CD4-positive, alpha-beta memory T cell (primary cell): ENCODE measurements around the gene ARHGEF4. TPM values are rescaled to one million over a fixed set of nuclear protein-coding genes. Genes with fewer than 3 reads are reported as not detected.
"Not testable (repeated sequence)": the region's sequence is repeated elsewhere in the genome, so short reads cannot be mapped to it uniquely, and the experiment has no call there.

ENCODE experiments used
- CTCF ChIA-PET: fragments of 350-600 bp; sonication (Branson Sonifier 250); formaldehyde crosslinking; loops from one replicate; lab custom pipeline; 2021; ENCODE audit warnings: inconsistent platforms; ENCODE audit not compliant: partially characterized antibody; lab: Charles Lee
- POLR2A ChIA-PET: fragments of 350-600 bp; sonication (Branson Sonifier 250); formaldehyde crosslinking; loops from one replicate; lab custom pipeline; 2021; ENCODE audit not compliant: partially characterized antibody; lab: Charles Lee
- DNase-seq, 5 donors: peaks; one replicate each; pipeline versions ENCODE4 v3.0.0 to v3.0.0-alpha.2; 2020 to 2022; ENCODE audit warnings: mixed read lengths in 1 of 5
- H3K27ac ChIP-seq: one replicate; pipeline ENCODE4 v1.7.0; 2013; ENCODE audit warnings: low read depth, low read length
- H3K27me3 ChIP-seq: 2 replicates; pipeline ENCODE4 v1.7.0; 2013; ENCODE audit warnings: mild to moderate bottlenecking, low read length, moderate library complexity; ENCODE audit not compliant: insufficient read depth
- H3K36me3 ChIP-seq: 2 replicates; pipeline ENCODE4 v1.7.0; 2013; ENCODE audit warnings: mild to moderate bottlenecking, low read length, moderate library complexity; ENCODE audit not compliant: insufficient read depth
- H3K4me1 ChIP-seq: 2 replicates; pipeline ENCODE4 v1.7.0; 2013; ENCODE audit warnings: mild to moderate bottlenecking, low read length, moderate library complexity; ENCODE audit not compliant: insufficient read depth
- H3K4me3 ChIP-seq, 2 donors: one replicate each; pipeline ENCODE4 v1.7.0; 2013; ENCODE audit warnings: low read length in 2 of 2, mild to moderate bottlenecking in 1 of 2
- H3K9me3 ChIP-seq, 2 donors: one replicate each; pipeline ENCODE4 v1.7.0; 2013; ENCODE audit warnings: low read length in 2 of 2, control low read depth in 1 of 2; ENCODE audit not compliant: control insufficient read depth in 1 of 2
- H3K27ac Mint-ChIP-seq, 7 donors: one replicate each; pipeline ENCODE4 v1.8.0; 2020 to 2021; ENCODE audit warnings: mixed read lengths in 7 of 7, mild to moderate bottlenecking in 6 of 7, inconsistent platforms in 3 of 7, moderate library complexity in 3 of 7
- H3K27me3 Mint-ChIP-seq, 2 donors: one replicate each; pipeline ENCODE4 v1.8.0; 2020 to 2021; ENCODE audit warnings: mixed read lengths in 2 of 2
- H3K36me3 Mint-ChIP-seq, 2 donors: one replicate each; pipeline ENCODE4 v1.8.0; 2020 to 2021; ENCODE audit warnings: mixed read lengths in 2 of 2, inconsistent platforms in 1 of 2, mild to moderate bottlenecking in 1 of 2
- H3K4me1 Mint-ChIP-seq, 4 donors: one replicate each; pipeline ENCODE4 v1.8.0; 2020 to 2021; ENCODE audit warnings: mixed read lengths in 4 of 4, mild to moderate bottlenecking in 1 of 4
- H3K4me3 Mint-ChIP-seq, 8 donors: one replicate each; pipeline ENCODE4 v1.8.0; 2020 to 2021; ENCODE audit warnings: mixed read lengths in 8 of 8, mild to moderate bottlenecking in 7 of 8, moderate library complexity in 6 of 8, inconsistent platforms in 3 of 8
- H3K9me3 Mint-ChIP-seq, 8 donors: one replicate each; pipeline ENCODE4 v1.8.0; 2020 to 2021; ENCODE audit warnings: mixed read lengths in 8 of 8, mild to moderate bottlenecking in 5 of 8, inconsistent platforms in 3 of 8, moderate library complexity in 1 of 8
- intact Hi-C: fragments of 100-400 bp; cut with micrococcal nuclease; formaldehyde crosslinking; loops from one replicate; pipeline ENCODE4 v1.15.1; 2023
- polyA plus RNA-seq, 2 donors: library from polyadenylated mRNA; unstranded; fragments of 300-500 nt; fragmentation: Illumina TruSeq; gene quantifications; one replicate each; pipeline ENCODE4 v1.2.3, GENCODE V29; 2021
- total RNA-seq, 2 experiments: library from RNA; stranded (reverse); gene quantifications; one replicate each; pipeline ENCODE4 v1.2.3, GENCODE V29; 2021

ARHGEF4 gene
- total and polyA plus RNA-seq, 4 experiments from 2014 or later = 1.4 to 2.6 (median 2.1) TPM

DNA sequence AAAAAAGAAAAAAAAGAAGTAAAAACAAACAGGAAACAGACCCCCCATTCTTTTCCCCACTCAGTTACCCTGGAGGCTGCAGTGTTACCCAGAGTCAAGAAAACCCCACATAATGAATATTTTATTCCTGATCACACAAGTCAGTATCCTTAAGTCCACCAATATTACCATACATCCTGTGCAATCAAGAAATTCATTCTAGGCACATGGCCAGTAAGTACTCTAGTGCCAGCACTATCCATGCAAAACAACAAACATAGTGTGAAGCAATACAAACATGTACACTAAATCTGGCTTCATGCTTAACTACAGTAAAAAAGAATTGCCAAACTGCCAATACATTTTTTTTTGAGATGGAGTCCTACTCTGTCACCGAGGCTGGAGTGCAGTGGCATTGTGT lies 145.0 kb downstream of the ARHGEF4 start:
- H3K4me1 Mint-ChIP-seq = peaks cover 0 to 6% (median 3%) of the 10 kb centered on the region in 4 donors
- ChIA-PET CTCF (no interaction called here), POLR2A (no interaction called here)
- H3K27me3 Mint-ChIP-seq = peaks cover 0 to 4% of the 10 kb centered on the region in 2 donors
- H3K4me3 Mint-ChIP-seq = no peak overlapping the region
- Histone ChIP-seq H3K9me3 (peaks cover 0 to 8% of the 10 kb centered on the region in 2 donors), H3K27ac (no peak overlapping the region), H3K36me3 (no peaks in the 10 kb centered on the region), H3K4me1 (no peaks in the 10 kb centered on the region), H3K27me3 (no peaks in the 10 kb centered on the region), H3K4me3 (no peak overlapping the region)
- H3K9me3 Mint-ChIP-seq = peaks cover 0 to 8% (median 2%) of the 10 kb centered on the region in 8 donors
- DNase-seq = no peak
- intact Hi-C loops = no loop called here
- no peak overlapping the region for H3K27ac Mint-ChIP-seq
- no peaks in the 10 kb centered on the region for H3K36me3 Mint-ChIP-seq

DNA sequence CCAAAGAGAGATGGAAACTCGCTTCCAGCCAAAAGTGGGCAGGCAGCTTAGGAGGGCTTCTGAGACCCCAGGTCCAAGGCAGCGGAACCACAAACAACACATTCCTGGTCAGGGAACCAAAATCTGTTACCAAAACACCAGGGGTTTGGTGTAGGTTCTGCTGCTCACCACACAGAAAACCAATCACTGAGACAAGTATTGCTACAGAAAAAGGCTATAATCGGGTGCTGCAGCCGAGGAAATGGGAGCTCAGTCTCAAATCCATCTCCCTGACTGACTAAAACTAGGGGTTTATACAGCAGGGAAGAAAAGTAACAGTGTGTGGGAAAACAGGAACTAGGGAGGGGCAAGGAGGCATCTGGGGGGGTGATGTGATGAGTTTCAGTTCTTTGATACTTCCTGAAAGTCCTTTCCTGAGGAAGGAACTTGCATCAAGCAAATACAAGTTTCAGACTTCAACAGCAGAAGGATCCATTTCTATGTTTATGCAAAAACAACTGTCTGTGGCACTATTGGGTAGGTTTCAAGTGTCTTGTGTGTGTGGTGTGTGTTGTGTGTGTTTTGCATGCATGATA lies 148.6 kb downstream of the ARHGEF4 start:
- H3K4me3 ChIP-seq = no peak overlapping the region
- H3K27ac Mint-ChIP-seq = no peak overlapping the region
- peaks cover 0 to 6% (median 3%) of the 10 kb centered on the region in 4 donors for H3K4me1 Mint-ChIP-seq
- ChIA-PET CTCF (interaction anchor here (0.7 kb wide), 1 partner anchor 67 kb away, joined by 3 read pairs; no protein-coding TSS in a partner anchor), POLR2A (no interaction called here)
- no peak overlapping the region for H3K4me3 Mint-ChIP-seq
- H3K27ac ChIP-seq = no peak overlapping the region
- no peaks in the 10 kb centered on the region for H3K27me3 ChIP-seq
- no peaks in the 10 kb centered on the region for H3K9me3 ChIP-seq
- H3K9me3 Mint-ChIP-seq = peaks cover 0 to 3% (median 0%) of the 10 kb centered on the region in 8 donors
- no peaks in the 10 kb centered on the region for H3K4me1 ChIP-seq
- no peaks in the 10 kb centered on the region for H3K36me3 ChIP-seq
- no peak for DNase-seq
- H3K36me3 Mint-ChIP-seq = no peaks in the 10 kb centered on the region
- intact Hi-C loops = no loop called here
- peaks cover 0 to 2% of the 10 kb centered on the region in 2 donors for H3K27me3 Mint-ChIP-seq

DNA sequence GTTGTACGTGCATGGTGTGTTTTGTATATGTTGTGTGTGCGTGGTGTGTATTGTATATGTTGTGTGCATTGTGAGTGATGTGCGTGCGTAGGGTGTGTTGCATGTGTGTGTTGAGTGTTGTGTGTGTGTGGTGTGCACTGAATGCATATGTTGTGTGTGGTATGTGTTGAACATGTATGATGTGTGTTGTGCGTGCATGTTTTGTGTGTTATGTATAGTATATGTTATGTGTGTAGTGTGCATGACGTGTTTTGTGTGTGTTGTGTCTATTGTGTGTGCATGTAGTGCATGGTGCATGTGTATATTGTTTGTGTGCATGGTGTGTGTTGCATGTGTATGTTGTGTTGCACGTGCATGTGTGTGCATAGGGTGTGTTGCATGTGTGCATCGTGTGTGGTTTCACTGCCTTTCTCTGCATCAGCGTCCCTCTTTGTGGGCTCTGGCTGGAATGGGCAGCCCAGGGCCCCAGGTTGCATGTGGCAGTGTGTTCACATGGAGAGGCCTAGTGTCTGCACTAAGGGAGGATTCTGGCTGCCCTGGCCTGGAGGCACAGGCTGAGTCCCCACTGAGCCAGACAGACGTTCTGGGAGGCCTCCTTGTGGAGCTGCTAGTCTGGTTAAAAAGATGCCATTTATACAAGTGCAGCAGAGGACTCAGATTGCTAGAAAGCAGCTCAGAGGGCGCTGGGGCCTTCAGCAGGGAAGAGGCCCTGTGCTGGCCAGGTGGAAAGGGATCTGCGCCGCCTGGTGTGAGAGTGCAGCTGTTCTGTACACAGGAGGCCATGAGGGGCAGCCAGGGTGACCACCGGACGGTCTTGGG lies 149.3 kb downstream of the ARHGEF4 start:
- H3K27me3 ChIP-seq = no peaks in the 10 kb centered on the region
- no peaks in the 10 kb centered on the region for H3K36me3 Mint-ChIP-seq
- POLR2A ChIA-PET = no interaction called here
- no peaks in the 10 kb centered on the region for H3K4me1 ChIP-seq
- no peak for DNase-seq
- H3K36me3 ChIP-seq = no peaks in the 10 kb centered on the region
- peaks cover 0 to 6% (median 3%) of the 10 kb centered on the region in 4 donors for H3K4me1 Mint-ChIP-seq
- intact Hi-C loops = no loop called here
- H3K4me3 ChIP-seq = no peak overlapping the region
- no peaks in the 10 kb centered on the region for H3K9me3 ChIP-seq
- H3K9me3 Mint-ChIP-seq = peaks cover 0 to 3% (median 0%) of the 10 kb centered on the region in 8 donors
- H3K27ac ChIP-seq = no peak overlapping the region
- CTCF ChIA-PET = no interaction called here
- peaks cover 0 to 2% of the 10 kb centered on the region in 2 donors for H3K27me3 Mint-ChIP-seq
- H3K4me3 Mint-ChIP-seq = no peak overlapping the region
- no peak overlapping the region for H3K27ac Mint-ChIP-seq

- H3K27me3 ChIP-seq = no peaks in the 10 kb centered on the region
- H3K4me1 ChIP-seq = no peaks in the 10 kb centered on the region
- Mint-ChIP-seq H3K27ac (no peak overlapping the region), H3K4me3 (no peak overlapping the region), H3K4me1 (peaks cover 0 to 6% (median 3%) of the 10 kb centered on the region in 4 donors), H3K9me3 (peaks cover 0 to 3% (median 0%) of the 10 kb centered on the region in 8 donors), H3K36me3 (no peaks in the 10 kb centered on the region), H3K27me3 (peaks cover 0 to 2% of the 10 kb centered on the region in 2 donors)
- no peak for DNase-seq
- no peaks in the 10 kb centered on the region for H3K9me3 ChIP-seq
- no peaks in the 10 kb centered on the region for H3K36me3 ChIP-seq
- intact Hi-C loops = no loop called here
- H3K27ac ChIP-seq = no peak overlapping the region
- ChIA-PET POLR2A (no interaction called here), CTCF (no interaction called here)
- H3K4me3 ChIP-seq = no peak overlapping the region
These were observed 150.3 kb downstream of the ARHGEF4 start for GRCh38 chr2:130986890-130987493.

- no peaks in the 10 kb centered on the region for H3K9me3 ChIP-seq
- Mint-ChIP-seq H3K27ac (no peak overlapping the region), H3K4me3 (no peak overlapping the region), H3K4me1 (peaks cover 0 to 6% (median 3%) of the 10 kb centered on the region in 4 donors), H3K36me3 (no peaks in the 10 kb centered on the region), H3K9me3 (peaks cover 0 to 3% (median 0%) of the 10 kb centered on the region in 8 donors), H3K27me3 (no peaks in the 10 kb centered on the region)
- no peaks in the 10 kb centered on the region for H3K4me1 ChIP-seq
- DNase-seq = no peak
- no peaks in the 10 kb centered on the region for H3K36me3 ChIP-seq
- intact Hi-C loops = no loop called here
- POLR2A ChIA-PET = interaction anchor here (0.6 kb wide), 1 partner anchor 9 kb away, joined by 3 read pairs; no protein-coding TSS in a partner anchor
- CTCF ChIA-PET = no interaction called here
- H3K27me3 ChIP-seq = no peaks in the 10 kb centered on the region
- H3K4me3 ChIP-seq = no peak overlapping the region
- H3K27ac ChIP-seq = no peak overlapping the region
These were observed 151.1 kb downstream of the ARHGEF4 start for GRCh38 chr2:130987519-130988425.

- H3K4me3 ChIP-seq, DNase-seq, H3K4me1 ChIP-seq, H3K4me3 Mint-ChIP-seq, H3K27ac Mint-ChIP-seq, H3K9me3 Mint-ChIP-seq, intact Hi-C loops, H3K9me3 ChIP-seq, POLR2A ChIA-PET, H3K4me1 Mint-ChIP-seq, H3K27me3 ChIP-seq, CTCF ChIA-PET, H3K27ac ChIP-seq, H3K27me3 Mint-ChIP-seq, H3K36me3 ChIP-seq, H3K36me3 Mint-ChIP-seq: not testable (repeated sequence)
These were observed 154.7 kb downstream of the ARHGEF4 start for GRCh38 chr2:130991446-130991845.
